Left renal cortex interstitium (tissue), 4 donors: ENCODE results near the gene PLEKHJ1. TPM values are rescaled to one million over a fixed set of nuclear protein-coding genes. Genes with fewer than 3 reads are reported as not detected.

Experiments
- DNase-seq, 4 donors: peaks; one replicate each; pipeline ENCODE4 v3.0.0-alpha.2; 2013; ENCODE audit warnings: low read depth in 4 of 4, low spot score in 2 of 4, missing footprints in 1 of 4
- polyA plus RNA-seq, 4 donors: library from polyadenylated mRNA; unstranded; fragments of 120-200 nt; gene quantifications; one replicate each; pipeline ENCODE4 v1.2.1, GENCODE V29; 2013; ENCODE audit not compliant: insufficient read length in 4 of 4

Gene PLEKHJ1
- polyA plus RNA-seq, 4 donors, result 60.5 to 98.5 (median 82.3) TPM

DNA sequence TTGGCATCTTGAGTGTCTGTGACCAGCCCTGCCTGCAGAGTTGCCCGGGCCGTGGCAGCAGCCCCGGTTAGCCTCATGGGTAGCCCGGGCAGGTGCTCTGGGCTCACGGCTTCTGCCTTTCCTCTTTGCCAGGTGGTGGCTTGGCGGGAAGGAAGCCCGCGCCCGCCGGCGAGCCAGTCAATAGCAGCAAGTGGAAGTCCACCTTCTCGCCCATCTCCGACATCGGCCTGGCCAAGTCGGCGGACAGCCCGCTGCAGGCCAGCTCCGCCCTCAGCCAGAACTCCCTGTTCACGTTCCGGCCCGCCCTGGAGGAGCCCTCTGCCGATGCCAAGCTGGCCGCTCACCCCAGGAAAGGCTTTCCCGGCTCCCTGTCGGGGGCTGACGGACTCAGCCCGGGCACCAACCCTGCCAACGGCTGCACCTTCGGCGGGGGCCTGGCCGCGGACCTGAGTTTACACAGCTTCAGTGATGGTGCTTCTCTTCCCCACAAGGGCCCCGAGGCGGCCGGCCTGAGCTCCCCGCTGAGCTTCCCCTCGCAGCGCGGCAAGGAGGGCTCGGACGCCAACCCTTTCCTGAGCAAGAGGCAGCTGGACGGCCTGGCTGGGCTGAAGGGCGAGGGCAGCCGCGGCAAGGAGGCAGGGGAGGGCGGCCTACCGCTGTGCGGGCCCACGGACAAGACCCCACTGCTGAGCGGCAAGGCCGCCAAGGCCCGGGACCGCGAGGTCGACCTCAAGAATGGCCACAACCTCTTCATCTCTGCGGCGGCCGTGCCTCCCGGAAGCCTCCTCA is 9.9 kb downstream of the PLEKHJ1 start:
- no peak for DNase-seq

DNA sequence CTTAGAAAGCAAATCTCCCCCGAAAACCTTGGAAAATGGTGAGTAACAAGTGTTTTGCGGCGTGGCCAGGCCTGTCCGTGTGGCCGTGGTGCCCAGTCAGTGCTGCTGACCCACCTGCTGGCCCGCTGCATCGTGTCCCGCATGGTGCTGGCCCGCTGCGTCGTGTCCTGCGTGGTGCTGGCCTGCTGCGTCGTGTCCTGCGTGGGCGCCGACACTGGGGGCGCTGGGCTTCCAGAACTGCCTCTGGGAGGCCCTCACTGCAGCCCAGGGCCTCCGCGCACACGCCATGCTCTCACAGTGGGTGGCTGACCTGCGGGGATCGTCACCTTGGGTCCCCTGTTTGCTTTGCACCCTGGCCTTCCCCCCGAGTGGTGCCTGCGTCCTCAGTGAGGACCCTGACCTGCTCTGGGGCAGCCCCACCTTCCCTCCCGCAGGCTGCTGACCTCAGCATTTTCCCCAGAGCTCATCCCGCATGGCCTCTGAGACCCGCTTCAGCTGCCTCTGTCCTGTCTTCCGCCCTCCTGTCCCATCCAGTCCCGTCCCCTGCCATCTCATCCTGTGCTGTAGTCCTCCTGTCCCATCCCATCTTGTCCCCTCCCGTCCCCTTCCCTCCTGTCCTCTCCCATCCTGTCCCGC is 10.6 kb downstream of the PLEKHJ1 start:
- no peak for DNase-seq

DNA sequence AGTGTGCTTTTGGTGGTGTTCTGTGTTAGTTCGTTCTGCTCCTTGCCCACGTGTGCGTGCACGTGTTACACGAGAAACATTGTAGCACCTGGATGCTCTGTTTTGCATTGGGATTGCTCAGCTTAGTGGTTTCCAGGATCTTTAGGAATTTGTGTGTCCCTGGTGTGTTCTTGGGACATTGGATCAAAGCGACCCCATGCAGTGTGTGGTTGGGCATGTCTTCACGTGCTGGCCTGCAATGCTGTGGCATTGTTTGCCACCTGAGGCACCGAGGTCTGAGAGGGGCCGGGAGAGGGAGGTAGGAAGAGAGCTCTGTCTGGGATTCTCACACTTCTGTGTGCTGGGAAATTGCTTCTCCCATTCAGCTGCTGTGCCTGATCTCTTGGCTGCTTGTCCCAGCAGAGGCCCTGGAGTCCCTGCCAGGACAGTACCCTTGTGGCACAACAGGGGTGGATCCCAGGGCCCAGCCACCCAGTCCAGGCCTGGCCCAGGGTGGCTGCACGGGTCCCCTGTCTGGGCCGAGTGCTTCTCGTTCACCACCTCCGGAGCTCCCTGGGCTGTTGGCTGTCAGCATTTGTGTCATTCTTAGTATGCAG is 11.3 kb downstream of the PLEKHJ1 start:
- no peak for DNase-seq

DNA sequence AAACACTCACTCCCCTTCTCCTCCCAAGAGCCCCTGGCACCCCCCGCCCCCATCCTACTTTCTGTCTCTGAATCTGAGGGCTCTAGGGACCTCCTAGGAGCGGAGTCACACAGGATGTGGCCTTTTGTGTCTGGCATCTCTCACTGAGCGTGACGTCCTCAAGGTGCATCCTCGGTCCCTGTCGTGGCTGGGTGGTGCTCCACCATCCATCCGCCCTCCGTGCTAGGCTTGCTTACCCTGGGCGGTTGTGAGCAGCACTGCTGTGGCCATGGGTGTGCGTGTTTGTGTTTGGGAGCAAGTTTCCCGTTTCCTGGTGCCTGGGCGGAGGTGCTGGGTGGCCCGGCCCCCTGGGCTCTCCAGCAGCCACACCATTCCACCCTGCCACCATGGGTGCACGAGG is 12.2 kb downstream of the PLEKHJ1 start:
- no peak for DNase-seq

DNA sequence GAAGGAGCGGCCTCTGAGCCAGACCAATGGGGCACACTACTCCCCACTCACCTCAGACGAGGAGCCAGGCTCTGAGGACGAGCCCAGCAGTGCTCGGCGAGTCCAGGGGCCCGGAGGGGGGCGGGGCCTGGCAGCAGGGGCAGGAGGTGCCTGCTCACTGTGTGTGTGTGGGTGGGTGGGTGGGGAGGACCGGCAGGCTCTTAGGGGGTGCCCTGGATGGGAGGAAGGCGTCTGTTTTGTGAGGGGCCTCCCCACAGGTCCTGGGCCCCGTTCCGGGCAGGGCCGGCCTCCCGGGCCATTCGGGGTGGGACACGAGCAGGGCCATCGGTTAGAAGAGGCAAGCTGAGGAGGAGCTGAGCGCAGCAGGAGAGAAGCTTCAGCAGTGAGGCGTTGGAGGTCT is 12.7 kb downstream of the PLEKHJ1 start:
- no peak for DNase-seq

DNA sequence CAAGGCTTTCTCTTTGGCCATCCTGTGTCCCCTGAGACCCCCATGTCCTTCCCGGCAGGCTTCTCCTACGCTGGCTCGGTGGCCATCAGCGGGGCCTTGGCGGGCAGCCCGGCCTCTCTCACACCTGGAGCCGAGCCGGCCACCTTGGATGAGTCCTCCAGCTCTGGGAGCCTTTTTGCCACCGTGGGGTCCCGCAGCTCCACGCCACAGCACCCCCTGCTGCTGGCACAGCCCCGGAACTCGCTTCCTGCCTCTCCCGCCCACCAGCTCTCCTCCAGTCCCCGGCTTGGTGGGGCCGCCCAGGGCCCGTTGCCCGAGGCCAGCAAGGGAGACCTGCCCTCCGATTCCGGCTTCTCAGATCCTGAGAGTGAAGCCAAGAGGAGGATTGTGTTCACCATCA is 14.2 kb downstream of the PLEKHJ1 start:
- DNase-seq, result no peak

DNA sequence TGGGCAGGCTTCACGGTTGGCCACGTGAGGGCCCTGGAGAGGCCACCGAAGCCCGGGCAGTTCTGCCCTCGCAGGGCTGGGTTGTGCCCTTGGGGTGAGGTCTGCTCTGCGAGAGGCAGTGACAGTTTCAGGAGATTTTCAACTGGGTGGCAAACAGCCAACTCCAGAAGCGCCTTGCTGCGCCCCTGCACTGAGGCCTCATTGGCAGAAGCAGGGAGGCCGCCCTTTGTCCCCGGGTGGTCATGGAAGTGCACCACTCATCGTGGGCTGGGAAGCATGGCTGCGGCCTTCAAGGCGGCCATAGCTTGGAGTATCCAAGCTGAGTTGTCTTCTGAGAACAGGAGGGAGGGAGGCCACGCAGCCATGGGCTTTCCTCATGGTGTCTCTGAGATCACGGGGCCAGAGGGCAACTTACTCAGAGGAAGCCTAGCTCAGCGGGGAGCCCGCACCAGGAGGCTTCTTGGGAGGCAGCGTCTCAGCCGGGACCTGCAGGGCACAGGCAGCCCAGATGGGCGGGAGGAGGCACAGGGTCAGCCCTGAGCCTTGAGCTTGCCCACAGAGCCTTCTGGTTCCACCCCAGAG is 14.8 kb downstream of the PLEKHJ1 start:
- DNase-seq, result no peak

DNA sequence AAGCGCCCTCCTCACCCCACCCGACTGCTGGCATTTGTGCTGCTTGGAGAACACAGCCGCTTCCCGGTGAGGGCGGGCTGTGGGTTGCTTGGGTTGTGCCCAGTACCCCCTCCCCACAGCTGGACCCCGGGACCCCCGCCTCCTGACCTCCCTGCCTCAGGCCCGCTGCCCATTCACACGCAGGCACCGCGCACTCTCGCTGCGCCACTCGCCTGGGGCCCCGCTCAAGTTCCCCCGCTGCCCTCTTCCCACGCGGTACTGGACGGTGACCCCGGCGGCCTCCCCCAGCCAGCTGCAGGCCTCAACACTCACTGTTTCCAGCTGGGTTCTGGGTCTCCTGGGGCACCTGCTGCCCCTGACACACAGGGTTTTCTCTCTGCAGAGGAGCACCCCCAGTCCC is 16.4 kb downstream of the PLEKHJ1 start:
- no peak for DNase-seq

DNA sequence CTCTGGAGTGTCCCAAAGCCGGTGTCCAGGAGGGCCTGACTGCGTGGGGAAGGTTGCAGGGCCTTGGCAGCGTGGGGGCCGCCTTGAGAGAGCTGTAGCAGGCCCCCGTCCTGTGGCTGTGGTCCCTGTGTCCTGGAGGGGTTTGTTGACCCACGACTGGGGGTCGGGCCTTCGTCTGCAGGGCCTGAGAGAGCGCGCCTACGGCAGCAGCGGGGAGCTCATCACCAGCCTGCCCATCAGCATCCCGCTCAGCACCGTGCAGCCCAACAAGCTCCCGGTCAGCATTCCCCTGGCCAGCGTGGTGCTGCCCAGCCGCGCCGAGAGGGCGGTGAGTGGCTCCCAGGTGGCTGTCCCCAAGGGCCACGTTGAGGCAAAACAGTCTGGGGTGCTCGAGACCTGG is 18.5 kb downstream of the PLEKHJ1 start:
- no peak for DNase-seq

DNA sequence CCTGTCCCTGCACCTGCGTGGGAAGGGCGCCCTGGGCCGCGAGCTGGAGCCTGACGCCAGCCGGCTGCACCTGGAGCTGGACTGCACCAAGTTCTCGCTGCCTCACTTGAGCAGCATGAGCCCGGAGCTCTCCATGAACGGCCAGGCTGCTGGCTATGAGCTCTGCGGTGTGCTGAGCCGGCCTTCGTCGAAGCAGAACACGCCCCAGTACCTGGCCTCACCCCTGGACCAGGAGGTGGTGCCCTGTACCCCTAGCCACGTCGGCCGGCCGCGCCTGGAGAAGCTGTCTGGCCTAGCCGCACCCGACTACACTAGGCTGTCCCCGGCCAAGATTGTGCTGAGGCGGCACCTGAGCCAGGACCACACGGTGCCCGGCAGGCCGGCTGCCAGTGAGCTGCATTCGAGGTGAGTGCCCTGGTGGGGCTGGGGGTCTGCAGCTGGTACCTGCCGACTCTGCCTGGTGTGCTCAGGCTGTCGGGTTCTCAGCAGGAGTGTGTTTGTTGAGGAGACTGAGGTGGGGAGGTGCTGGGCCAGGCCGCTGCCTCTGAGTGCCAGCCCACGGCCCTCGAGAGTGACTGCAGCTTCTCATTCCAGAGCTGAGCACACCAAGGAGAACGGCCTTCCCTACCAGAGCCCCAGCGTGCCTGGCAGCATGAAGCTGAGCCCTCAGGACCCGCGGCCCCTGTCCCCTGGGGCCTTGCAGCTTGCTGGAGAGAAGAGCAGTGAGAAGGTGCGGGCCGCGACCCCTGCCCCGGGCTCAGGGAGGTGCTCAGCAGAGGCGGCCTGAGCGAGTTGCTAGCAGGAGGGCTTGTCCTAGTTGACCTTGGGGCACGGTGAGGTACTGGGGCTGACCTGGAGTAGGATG is 19.5 kb downstream of the PLEKHJ1 start:
- DNase-seq, result no peak

DNA sequence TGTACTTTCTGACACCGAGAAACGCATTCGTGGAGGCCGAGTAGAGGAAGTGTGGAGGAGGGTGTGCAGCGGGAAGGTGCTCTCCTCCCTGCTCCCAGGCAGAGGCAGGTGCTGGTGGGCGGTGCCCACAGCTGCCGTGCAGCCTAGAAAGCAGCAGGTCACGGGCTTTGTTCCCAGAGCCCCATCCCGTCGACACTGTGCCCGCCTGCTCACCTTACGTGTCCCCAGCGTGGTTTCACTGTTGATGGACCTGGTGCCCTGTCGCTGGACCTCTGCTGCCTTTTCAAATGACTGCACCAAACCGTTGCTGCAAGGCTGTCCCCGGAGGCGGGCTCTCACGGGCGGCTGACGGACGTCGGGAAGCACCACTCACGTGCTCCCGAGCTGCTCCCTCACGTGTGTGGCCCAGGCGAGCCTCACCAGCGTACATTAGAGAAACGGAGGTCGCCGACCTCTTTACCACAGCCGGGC is 20.8 kb downstream of the PLEKHJ1 start:
- DNase-seq, result no peak

DNA sequence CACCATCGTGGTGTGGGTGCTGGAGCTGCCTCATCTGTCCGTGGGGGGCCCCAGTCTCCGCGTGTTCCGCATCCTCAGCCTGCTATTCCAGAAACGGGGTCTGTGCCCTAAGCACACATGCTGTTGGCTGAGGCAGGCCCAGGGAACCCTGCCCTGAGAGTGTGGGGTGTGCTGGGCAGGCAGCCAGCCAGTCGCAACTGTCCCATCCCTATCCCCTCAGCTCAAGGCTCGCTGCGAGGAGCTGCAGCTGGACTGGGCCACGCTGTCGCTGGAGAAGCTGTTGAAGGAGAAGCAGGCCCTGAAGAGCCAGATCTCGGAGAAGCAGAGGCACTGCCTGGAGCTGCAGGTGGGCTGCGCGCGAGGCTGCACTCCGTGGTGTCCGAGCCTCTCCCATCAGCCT is 21.9 kb downstream of the PLEKHJ1 start:
- DNase-seq, result no peak

DNA sequence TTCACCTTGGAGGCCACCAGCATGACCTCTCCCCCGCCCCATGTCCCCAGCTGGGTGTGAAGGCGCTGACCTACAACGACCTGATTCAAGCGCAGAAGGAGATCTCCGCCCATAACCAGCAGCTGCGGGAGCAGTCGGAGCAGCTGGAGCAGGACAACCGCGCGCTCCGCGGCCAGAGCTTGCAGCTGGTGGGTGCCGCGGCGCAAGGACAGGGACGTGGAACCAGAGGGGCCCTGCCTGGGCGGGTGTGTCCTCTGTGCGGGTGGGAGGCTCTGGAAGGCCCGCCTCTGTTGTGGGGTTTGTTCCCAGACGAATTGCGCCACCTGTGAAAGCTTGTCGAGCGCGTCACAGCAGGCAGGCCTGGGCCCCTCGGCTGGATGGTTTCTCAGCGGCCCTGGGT is 22.3 kb downstream of the PLEKHJ1 start:
- no peak for DNase-seq

DNA sequence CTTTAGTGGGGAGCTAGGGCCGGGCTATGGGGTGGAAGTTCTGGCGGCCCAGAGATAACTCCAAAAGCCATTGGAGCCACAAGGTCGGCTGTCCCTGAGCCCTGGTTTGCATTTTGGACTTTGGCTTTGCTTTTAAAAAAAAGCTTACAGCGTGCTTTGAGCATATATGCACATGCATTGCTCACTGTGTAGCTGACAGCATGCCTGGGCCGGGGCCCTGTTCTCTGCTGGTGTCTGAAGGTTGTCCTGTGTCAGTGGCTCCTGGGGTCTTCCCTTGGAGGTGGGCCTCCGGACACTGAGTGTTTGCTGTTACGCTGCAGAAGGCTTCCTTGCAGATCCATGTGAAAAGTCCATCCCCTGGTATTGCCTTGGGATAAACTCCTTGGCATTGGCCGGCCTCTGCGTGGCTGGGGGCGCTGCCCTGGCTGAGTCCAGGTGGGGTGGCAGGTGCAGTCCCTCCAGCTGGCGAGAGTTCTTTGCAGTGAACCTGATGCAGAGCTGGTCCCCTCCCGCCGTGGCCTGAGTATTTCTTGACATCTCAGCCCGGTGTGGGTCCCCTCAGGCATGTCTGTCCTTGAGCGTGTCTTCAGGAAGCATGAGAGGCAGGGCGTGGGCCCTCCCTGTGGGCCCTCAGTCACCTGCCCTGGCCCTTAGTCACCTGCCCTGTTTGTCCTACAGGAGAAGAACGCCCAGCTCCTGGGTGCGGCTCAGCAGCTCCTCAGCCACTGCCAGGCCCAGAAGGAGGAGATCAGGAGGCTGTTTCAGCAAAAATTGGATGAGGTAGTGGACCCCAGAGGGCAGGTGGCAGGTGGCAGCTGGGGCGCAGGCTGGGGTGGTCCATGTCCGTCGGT is 23.0 kb downstream of the PLEKHJ1 start:
- no peak for DNase-seq

DNA sequence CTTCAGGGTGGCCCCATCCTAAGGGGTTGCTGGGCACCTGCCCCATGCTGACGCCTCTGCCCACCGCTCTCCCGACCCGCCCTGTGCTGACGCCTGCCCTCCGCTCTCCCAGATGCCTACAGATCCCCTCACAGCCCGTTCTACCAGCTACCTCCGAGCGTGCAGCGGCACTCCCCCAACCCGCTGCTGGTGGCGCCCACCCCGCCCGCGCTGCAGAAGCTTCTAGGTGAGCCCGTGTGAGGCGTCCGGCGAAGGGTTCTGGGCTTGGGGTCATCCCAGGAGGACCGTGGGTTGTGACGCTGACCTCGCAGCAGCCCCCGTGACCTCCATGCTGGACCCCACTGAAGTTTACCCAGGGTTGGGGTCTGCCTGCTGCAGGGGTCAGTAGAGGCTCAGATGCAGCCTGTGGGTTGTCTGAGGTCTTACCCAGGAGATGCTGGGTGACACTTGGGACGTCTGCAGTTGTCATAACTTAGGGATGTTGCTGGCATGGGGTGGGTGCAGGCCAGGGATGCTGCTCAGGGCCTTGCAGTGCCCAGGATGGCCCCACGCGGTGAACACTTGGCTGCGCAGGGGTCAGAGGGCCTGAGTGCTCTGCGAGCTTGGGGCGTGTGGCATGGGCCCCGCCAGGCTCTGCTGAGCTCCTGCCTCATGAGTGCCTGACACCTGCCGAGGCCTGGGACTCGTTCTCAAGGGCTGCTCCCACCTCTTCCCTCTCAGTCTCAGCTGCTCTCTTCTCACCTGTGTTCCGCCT is 25.0 kb downstream of the PLEKHJ1 start:
- no peak for DNase-seq

DNA sequence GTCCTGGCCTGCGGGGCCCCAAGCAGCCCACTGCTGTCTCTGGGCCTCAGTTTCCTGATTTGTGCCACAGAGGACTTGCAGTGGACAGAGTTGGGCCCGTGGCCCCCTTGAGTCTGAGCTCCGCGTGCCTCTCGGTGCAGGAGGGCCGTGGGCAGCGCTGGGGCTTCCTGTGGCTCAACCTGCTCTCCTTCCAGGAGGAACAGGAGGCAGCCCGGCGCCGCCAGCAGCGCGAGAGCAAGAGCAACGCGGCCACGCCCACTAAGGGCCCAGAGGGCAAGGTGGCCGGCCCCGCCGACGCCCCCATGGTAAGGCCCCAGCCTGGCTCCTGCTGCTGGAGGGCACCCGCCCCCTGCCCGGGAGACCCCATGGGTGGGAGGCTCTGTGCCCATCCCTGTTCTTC is 25.9 kb downstream of the PLEKHJ1 start:
- DNase-seq, result no peak

DNA sequence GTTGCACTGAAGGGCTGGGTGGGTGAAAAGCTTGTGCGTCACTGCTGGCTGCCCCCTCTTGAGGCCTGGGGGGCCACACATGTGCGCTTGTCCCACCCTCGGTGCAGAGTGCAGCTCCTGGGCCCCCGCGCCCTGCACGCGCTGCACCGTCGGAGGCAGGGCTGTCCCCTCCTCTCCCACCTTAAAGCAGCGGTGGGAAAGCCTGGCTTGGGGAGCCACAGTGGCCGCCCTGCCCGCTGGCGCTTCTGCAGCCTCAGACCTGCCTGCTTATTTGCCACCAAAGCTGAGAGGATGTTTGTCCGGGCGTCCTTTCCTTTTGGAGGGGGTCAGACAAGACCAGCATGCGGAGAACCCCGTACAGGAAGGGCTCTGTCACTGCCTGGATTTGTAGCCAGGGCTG is 26.7 kb downstream of the PLEKHJ1 start:
- DNase-seq, result no peak

DNA sequence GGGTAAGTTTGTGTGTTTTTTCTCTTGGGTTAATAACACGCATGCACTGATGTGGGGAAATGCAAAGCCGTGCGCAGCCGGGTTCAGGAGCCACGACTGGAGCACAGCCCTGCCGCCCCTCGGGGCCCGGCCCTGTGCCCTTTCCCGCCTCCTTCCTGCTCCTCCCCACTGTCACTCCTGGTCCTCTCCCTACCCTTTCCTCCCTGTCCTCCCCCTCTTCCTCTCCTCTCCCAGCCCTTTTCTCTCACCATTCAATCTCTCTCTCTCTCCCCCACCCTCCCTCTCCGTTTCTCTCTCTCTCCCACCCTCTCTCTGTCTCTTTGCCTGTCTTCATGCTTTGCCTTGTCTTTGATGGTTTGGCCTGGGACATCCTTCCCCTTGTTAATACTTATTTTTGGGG is 27.2 kb downstream of the PLEKHJ1 start:
- DNase-seq, result no peak
